ENCODE data around the gene ZBTB46.

Gene ZBTB46

DNA sequence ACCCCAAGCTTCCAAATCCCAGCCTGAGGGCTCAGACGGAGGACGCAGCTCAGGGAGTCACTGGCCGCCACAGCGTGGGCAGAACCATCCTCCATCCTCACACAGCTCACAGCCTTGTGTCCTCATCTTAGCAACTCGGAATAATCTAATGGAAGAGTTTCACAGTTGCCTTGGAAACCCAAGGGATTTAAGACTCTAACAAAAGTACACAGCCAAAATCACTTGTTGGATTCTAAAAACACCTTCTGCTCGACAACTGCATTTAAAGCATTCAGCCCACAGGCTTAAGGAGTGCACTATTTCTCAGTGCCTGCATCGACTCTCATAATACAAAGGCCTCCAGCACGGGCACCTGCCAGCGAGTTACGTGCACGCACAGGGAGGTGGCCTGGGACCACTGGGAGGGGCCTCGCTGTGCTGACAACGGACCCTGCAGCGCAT lies 45.4 kb downstream of the ZBTB46 start:
- Histone ChIP-seq H3K79me2 (ENCODE audit: insufficient read depth, low read length) (no peaks in the 10 kb centered on the region), H3F3A (ENCODE audit: low read depth) (no peaks in the 10 kb centered on the region), H3K4me1 (ENCODE audit: insufficient read depth, low read length, poor library complexity, severe bottlenecking) (no peaks in the 10 kb centered on the region), H2AFZ (ENCODE audit: low read length) (no peak overlapping the region), H3K9ac (ENCODE audit: low read depth, low read length, poor library complexity, severe bottlenecking) (no peak overlapping the region), H3K27me3 (ENCODE audit: insufficient read depth, low read length, poor library complexity, severe bottlenecking) (no peaks in the 10 kb centered on the region), H3K4me2 (ENCODE audit: low read depth, low read length, poor library complexity, severe bottlenecking) (no peak overlapping the region), H3K4me3 (ENCODE audit: low read length, poor library complexity, severe bottlenecking) (no peak overlapping the region), H3K36me3 (ENCODE audit: insufficient read depth, low read length) (no peaks in the 10 kb centered on the region; the same call in 1 of the 2 replicates), H3K9me3 (ENCODE audit: insufficient read depth, low read depth, low read length) (no peaks in the 10 kb centered on the region), H3K9me2 (replicated peaks; ENCODE audit: low read depth, low read length) (no peaks in the 10 kb centered on the region), H4K20me1 (ENCODE audit: insufficient read depth, low read length, poor library complexity, severe bottlenecking) (no peaks in the 10 kb centered on the region)
- TF ChIP-seq EZH2phosphoT487 (IDR thresholded peaks at IDR 0.05; ENCODE audit: borderline replicate concordance) = no peak
- TF ChIP-seq, protein P1, sequence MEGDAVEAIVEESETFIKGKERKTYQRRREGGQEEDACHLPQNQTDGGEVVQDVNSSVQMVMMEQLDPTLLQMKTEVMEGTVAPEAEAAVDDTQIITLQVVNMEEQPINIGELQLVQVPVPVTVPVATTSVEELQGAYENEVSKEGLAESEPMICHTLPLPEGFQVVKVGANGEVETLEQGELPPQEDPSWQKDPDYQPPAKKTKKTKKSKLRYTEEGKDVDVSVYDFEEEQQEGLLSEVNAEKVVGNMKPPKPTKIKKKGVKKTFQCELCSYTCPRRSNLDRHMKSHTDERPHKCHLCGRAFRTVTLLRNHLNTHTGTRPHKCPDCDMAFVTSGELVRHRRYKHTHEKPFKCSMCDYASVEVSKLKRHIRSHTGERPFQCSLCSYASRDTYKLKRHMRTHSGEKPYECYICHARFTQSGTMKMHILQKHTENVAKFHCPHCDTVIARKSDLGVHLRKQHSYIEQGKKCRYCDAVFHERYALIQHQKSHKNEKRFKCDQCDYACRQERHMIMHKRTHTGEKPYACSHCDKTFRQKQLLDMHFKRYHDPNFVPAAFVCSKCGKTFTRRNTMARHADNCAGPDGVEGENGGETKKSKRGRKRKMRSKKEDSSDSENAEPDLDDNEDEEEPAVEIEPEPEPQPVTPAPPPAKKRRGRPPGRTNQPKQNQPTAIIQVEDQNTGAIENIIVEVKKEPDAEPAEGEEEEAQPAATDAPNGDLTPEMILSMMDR (conservative IDR thresholded peaks at IDR 0.05; ENCODE audit: low read length) = no peak

DNA sequence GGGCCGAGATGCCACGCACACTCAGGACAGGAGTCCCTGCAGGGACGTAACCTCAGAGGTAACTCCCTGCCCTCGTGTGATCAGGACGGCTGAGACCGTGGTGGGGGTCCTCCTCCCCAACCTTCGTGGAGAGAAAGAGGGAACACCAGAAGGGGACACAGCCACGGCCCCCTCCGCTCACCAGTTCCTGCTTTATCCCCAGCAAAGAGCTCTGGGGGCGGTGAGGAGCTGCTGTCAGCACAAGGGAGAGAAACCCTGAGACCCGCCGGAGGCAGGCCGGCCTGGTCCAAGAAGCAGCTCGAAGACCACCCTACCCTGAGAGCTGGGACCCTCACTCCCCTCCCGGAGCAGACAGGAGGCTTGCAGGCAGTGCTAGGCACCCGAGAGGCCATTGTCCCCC lies 47.1 kb downstream of the ZBTB46 start:
- Histone ChIP-seq H3K4me3 (ENCODE audit: low read length, poor library complexity, severe bottlenecking) (no peak overlapping the region), H3K36me3 (ENCODE audit: insufficient read depth, low read length) (no peaks in the 10 kb centered on the region), H3K27me3 (ENCODE audit: insufficient read depth, low read length, poor library complexity, severe bottlenecking) (no peaks in the 10 kb centered on the region), H3K9me3 (ENCODE audit: insufficient read depth, low read depth, low read length) (no peaks in the 10 kb centered on the region), H3K4me1 (ENCODE audit: insufficient read depth, low read length, poor library complexity, severe bottlenecking) (no peaks in the 10 kb centered on the region), H3K4me2 (ENCODE audit: low read depth, low read length, poor library complexity, severe bottlenecking) (no peak overlapping the region), H3K9ac (ENCODE audit: low read depth, low read length, poor library complexity, severe bottlenecking) (no peak overlapping the region), H3K79me2 (ENCODE audit: insufficient read depth, low read length) (no peaks in the 10 kb centered on the region), H4K20me1 (ENCODE audit: insufficient read depth, low read length, poor library complexity, severe bottlenecking) (no peaks in the 10 kb centered on the region), H3F3A (ENCODE audit: low read depth) (no peaks in the 10 kb centered on the region), H3K9me2 (replicated peaks; ENCODE audit: low read depth, low read length) (no peaks in the 10 kb centered on the region), H2AFZ (ENCODE audit: low read length) (no peak overlapping the region)
- TF ChIP-seq, protein P1 (conservative IDR thresholded peaks at IDR 0.05; ENCODE audit: low read length) = no peak
- no peak for TF ChIP-seq EZH2phosphoT487 (IDR thresholded peaks at IDR 0.05; ENCODE audit: borderline replicate concordance)

DNA sequence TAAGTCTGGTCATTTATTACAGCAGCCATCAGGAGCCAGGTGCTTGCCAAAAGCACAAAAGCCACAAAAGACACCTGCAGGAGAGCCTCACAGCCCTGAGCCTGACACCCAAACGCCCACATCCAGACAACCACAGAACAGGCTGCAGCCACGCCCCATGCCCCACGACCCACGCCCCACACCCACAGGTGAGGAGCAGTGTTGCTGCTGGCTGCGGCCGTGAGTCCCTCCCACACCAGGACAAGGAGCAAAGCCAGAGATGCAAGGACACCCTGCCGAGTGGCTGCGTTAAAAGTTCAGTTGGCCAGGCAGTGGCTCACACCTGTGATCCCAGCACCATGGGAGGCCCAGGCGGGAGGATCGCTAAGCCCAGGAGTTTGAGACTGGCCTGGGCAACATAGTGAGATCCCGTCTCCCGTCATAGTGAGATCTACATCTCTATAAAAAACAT lies 48.5 kb downstream of the ZBTB46 start:
- Histone ChIP-seq H3K4me3 (ENCODE audit: low read length, poor library complexity, severe bottlenecking) (no peak overlapping the region), H3K4me1 (ENCODE audit: insufficient read depth, low read length, poor library complexity, severe bottlenecking) (no peaks in the 10 kb centered on the region), H4K20me1 (ENCODE audit: insufficient read depth, low read length, poor library complexity, severe bottlenecking) (no peaks in the 10 kb centered on the region), H3K9me2 (replicated peaks; ENCODE audit: low read depth, low read length) (no peaks in the 10 kb centered on the region), H3K27me3 (ENCODE audit: insufficient read depth, low read length, poor library complexity, severe bottlenecking) (no peaks in the 10 kb centered on the region), H3K36me3 (ENCODE audit: insufficient read depth, low read length) (no peaks in the 10 kb centered on the region), H3K79me2 (ENCODE audit: insufficient read depth, low read length) (no peaks in the 10 kb centered on the region), H3K9ac (ENCODE audit: low read depth, low read length, poor library complexity, severe bottlenecking) (no peak overlapping the region), H3K9me3 (ENCODE audit: insufficient read depth, low read depth, low read length) (no peaks in the 10 kb centered on the region), H3K4me2 (ENCODE audit: low read depth, low read length, poor library complexity, severe bottlenecking) (no peak overlapping the region), H2AFZ (ENCODE audit: low read length) (no peak overlapping the region), H3F3A (ENCODE audit: low read depth) (no peaks in the 10 kb centered on the region)
- TF ChIP-seq, protein P1 (conservative IDR thresholded peaks at IDR 0.05; ENCODE audit: low read length) = no peak
- no peak for TF ChIP-seq EZH2phosphoT487 (IDR thresholded peaks at IDR 0.05; ENCODE audit: borderline replicate concordance)
